LNCaP clone FGC (cell line): ENCODE results near the gene HS6ST2.
"Not testable (repeated sequence)": the region's sequence is repeated elsewhere in the genome, so short reads cannot be mapped to it uniquely, and the experiment has no call there.

ENCODE experiments used
- DNase-seq: peaks from one replicate; pipeline ENCODE4 v3.0.0-alpha.2; 2011; ENCODE audit warnings: low read depth
- H3K4me3 ChIP-seq: 2 replicates; pipeline ENCODE4 v1.5.1; 2011; ENCODE audit warnings: mild to moderate bottlenecking, low read depth, low read length, control low read depth
- CTCF ChIP-seq: IDR thresholded peaks from 2 replicates; pipeline ENCODE4 v1.5.1; 2012; ENCODE audit warnings: mild to moderate bottlenecking; ENCODE audit not compliant: control insufficient read depth, insufficient read depth; ENCODE audit errors: extremely low read depth

The HS6ST2 gene

DNA sequence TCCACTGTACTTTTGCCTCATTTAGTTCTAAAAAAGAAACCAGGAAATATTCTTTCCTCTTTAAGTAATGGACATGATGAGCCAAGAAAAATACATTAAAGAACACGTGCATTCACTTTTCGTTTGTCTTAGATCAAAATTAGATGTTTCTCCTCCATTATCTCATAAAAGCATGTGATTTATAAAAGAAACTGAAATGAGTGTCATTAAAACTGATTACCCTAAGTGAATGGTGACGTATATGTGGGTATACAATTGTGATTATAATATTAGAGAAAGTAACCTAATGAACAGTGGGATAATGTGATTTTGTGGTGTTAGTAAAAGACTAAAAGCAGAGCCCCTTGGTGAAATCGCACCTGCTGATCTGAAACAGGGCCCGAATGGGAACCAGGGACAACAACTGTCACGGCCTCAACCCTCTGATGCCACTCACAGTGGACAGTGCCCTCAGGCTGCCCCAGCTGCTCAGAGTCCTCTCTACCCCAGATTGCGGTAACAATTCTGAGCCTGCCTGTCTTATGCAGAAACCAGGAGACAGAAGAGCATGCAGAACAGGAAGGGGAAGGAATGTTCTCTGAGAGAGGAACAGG, 25.7 kb upstream of the HS6ST2 start:
- TF ChIP-seq CTCF: no peak
- no peak for DNase-seq
- H3K4me3 ChIP-seq: no peak overlapping the region

DNA sequence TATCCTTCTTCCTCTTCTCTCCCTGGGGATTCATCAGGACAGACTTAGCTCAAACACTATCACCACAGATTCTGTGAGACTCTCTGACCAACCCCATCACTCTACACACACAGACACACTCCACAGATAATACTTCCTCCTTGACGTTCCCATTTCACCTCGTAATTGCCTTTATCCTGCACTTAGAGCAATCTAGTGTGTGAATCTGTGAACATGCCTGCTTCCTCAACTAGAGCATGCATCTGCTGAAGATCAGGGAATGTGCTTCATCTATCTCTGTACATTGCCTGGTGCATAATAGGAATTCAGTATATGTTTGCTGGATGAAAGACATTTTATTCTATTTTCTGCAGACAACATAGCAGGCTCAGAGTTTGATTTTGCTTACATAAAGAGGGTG, 25.1 kb upstream of the HS6ST2 start:
- TF ChIP-seq CTCF: no peak
- no peak overlapping the region for H3K4me3 ChIP-seq
- no peak for DNase-seq

- DNase-seq, H3K4me3 ChIP-seq: not testable (repeated sequence)
Observed at GRCh38 chrX:132980035-132980434, 21.6 kb upstream of the HS6ST2 start.

- TF ChIP-seq CTCF: no peak
- no peak overlapping the region for H3K4me3 ChIP-seq
- no peak for DNase-seq
Observed at GRCh38 chrX:132968296-132968949, 10.0 kb upstream of the HS6ST2 start.

- TF ChIP-seq CTCF: no peak
- H3K4me3 ChIP-seq: no peak overlapping the region
- no peak for DNase-seq
Observed at GRCh38 chrX:132967049-132967448, 8.6 kb upstream of the HS6ST2 start.

DNA sequence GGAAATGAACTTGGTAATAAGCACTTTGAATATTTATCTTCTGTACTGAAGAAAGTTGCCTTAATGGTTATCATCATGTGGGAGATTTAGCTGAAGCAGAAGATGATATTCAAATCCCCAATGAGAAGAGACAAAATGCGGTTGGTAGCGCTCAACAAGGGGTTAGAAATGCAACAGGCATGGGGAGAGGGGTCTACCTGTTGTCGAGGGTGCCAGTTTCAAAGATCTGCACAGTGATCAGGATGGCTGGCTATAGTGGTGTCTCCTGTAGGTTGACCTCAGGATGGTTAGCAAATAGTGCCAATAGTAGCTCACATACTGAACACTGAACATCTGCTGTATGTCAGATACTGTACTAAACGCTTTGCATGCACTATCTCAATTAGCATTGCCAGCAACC, 7.0 kb upstream of the HS6ST2 start:
- no peak for TF ChIP-seq CTCF
- no peak for DNase-seq
- H3K4me3 ChIP-seq: no peak overlapping the region

DNA sequence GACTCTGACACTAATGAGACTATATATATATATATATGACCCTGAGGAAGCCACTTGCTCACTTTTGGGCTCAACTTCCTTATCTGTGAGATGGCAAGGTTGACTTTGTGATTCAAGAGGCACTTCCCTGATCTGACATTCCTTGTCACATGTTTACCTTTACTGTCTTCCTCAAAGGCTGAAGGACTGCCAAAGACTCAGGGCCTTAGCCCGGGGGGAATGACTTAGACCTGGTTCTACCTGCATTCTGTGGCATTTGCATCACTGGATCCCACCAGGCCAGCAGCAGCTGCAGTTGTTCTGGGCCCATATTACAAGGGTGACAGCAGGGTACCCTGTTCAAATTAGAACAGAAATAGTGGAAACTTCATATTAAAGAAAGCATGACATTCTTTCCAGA, 3.1 kb upstream of the HS6ST2 start:
- DNase-seq: no peak
- no peak for TF ChIP-seq CTCF
- H3K4me3 ChIP-seq: no peak overlapping the region
